GM18508 (cell line): Measurements from ENCODE around the gene AGPAT2.

Experiments used
- ATAC-seq: cut with Tn5 transposase; IDR thresholded peaks from one replicate; pipeline ENCODE4 v1.9.1; 2021; ENCODE audit warnings: moderate number of reproducible peaks; ENCODE audit not compliant: insufficient read depth, unreplicated experiment

AGPAT2 gene

GRCh38 chr9:136675477-136676296, 11.6 kb downstream of the AGPAT2 start:
- no peak for ATAC-seq

- no peak for ATAC-seq
These were observed 12.4 kb downstream of the AGPAT2 start for GRCh38 chr9:136674786-136675349.

- ATAC-seq: no peak
These were observed 13.1 kb downstream of the AGPAT2 start for GRCh38 chr9:136673975-136674785.

- ATAC-seq: no peak
These were observed 13.9 kb downstream of the AGPAT2 start for GRCh38 chr9:136673088-136673974.

- ATAC-seq: no peak
These were observed 14.7 kb downstream of the AGPAT2 start for GRCh38 chr9:136672431-136673087.

- no peak for ATAC-seq
These were observed 15.4 kb downstream of the AGPAT2 start for GRCh38 chr9:136671646-136672430.

GRCh38 chr9:136671254-136671614, 16.0 kb downstream of the AGPAT2 start:
- no peak for ATAC-seq

GRCh38 chr9:136670576-136671253, 16.5 kb downstream of the AGPAT2 start:
- ATAC-seq: no peak

GRCh38 chr9:136669791-136670464, 17.3 kb downstream of the AGPAT2 start:
- ATAC-seq: no peak

GRCh38 chr9:136668983-136669790, 18.1 kb downstream of the AGPAT2 start:
- ATAC-seq: no peak

- no peak for ATAC-seq
These were observed 19.1 kb downstream of the AGPAT2 start for GRCh38 chr9:136667940-136668760.

GRCh38 chr9:136667214-136667939, 19.9 kb downstream of the AGPAT2 start:
- no peak for ATAC-seq

- ATAC-seq: no peak
These were observed 20.7 kb downstream of the AGPAT2 start for GRCh38 chr9:136666372-136667213.

- ATAC-seq: no peak
These were observed 21.4 kb downstream of the AGPAT2 start for GRCh38 chr9:136665704-136666371.
